Activated naive CD4-positive, alpha-beta T cell treated with anti-CD3 and anti-CD28 coated beads for 36 hours (primary cell): ENCODE measurements around the gene SLC25A5. TPM values are rescaled to one million over a fixed set of nuclear protein-coding genes. Genes with fewer than 3 reads are reported as not detected.
A peak's percentile ranks its signal among the peaks of the same experiment; 100 is the strongest.

ENCODE experiments used
- CTCF ChIA-PET: fragments of 350-600 bp; sonication (Branson Sonifier 250); formaldehyde crosslinking; loops from one replicate; lab custom pipeline; 2021; ENCODE audit warnings: antibody characterized with exemption; lab: Charles Lee
- DNase-seq: peaks from one replicate; pipeline ENCODE4 v3.0.0-alpha.2; 2020
- H3K27ac Mint-ChIP-seq: one replicate; pipeline ENCODE4 v1.8.0; 2021; ENCODE audit warnings: mild to moderate bottlenecking, mixed read lengths
- H3K27me3 Mint-ChIP-seq: one replicate; pipeline ENCODE4 v1.8.0; 2021; ENCODE audit warnings: low read depth, mixed read lengths
- H3K36me3 Mint-ChIP-seq: one replicate; pipeline ENCODE4 v1.8.0; 2021; ENCODE audit warnings: low read depth, mixed read lengths
- H3K4me1 Mint-ChIP-seq: one replicate; pipeline ENCODE4 v1.8.0; 2021; ENCODE audit warnings: low read depth, mixed read lengths
- H3K4me3 Mint-ChIP-seq: one replicate; pipeline ENCODE4 v1.8.0; 2021; ENCODE audit warnings: mild to moderate bottlenecking, moderate library complexity, mixed read lengths
- H3K9me3 Mint-ChIP-seq: one replicate; pipeline ENCODE4 v1.8.0; 2021; ENCODE audit warnings: mixed read lengths
- intact Hi-C: fragments of 100-400 bp; cut with micrococcal nuclease; formaldehyde crosslinking; loops from one replicate; pipeline ENCODE4 v1.15.1; 2023
- total RNA-seq, 2 experiments: library from RNA; stranded (reverse); gene quantifications; one replicate each; pipeline ENCODE4 v1.2.3, GENCODE V29; 2021

The SLC25A5 gene
- total RNA-seq, 2 experiments from 2014 or later, result 846 to 855 TPM

DNA sequence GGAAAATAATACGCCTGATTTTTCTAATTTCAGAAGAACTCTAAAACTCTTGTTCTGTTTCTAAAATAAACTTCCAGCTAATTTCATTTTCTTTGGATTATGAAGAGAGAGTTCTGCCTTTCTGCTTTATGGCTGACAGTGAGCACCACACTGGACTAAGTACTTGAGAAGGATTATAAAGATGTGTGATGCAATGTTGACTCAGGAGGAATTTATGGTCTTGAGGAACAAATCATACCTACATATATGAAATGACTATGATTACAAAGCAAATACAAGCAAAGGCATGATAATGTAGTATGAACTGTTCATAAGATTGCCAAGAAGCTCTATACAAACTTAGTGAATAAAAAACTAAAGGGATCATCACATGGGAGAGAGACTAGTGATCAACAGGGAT lies 13.0 kb upstream of the SLC25A5 start:
- no peaks in the 10 kb centered on the region for H3K9me3 Mint-ChIP-seq
- H3K27ac Mint-ChIP-seq, result no peak overlapping the region
- H3K4me3 Mint-ChIP-seq, result no peak overlapping the region
- intact Hi-C loops, result no loop called here
- CTCF ChIA-PET, result no interaction called here
- H3K27me3 Mint-ChIP-seq, result no peaks in the 10 kb centered on the region
- DNase-seq, result no peak
- H3K36me3 Mint-ChIP-seq, result peaks cover 1% of the 10 kb centered on the region
- no peaks in the 10 kb centered on the region for H3K4me1 Mint-ChIP-seq

DNA sequence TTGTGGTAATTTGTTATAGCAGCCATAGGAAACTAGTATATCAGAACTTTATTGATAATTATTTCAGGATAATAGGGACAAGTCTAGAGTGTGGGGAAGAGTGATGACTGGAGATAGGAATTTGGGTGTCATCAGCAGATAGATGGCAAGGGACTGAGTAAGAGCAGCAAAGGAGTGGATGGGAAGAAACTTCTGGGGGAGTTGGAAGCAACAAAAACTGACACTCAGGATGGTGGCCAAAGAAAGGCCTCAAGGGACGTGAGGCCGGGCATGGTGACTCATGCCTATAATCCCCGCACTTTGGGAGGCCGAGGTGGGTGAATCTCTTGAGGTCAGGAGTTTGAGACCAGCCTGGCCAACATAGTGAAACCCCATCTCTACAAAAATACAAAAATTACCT lies 9.1 kb upstream of the SLC25A5 start:
- Mint-ChIP-seq H3K4me1 (no peaks in the 10 kb centered on the region), H3K27ac (no peak overlapping the region), H3K27me3 (no peaks in the 10 kb centered on the region), H3K36me3 (peaks cover 1% of the 10 kb centered on the region), H3K4me3 (no peak overlapping the region), H3K9me3 (no peaks in the 10 kb centered on the region)
- CTCF ChIA-PET, result no interaction called here
- no peak for DNase-seq
- intact Hi-C loops, result no loop called here

DNA sequence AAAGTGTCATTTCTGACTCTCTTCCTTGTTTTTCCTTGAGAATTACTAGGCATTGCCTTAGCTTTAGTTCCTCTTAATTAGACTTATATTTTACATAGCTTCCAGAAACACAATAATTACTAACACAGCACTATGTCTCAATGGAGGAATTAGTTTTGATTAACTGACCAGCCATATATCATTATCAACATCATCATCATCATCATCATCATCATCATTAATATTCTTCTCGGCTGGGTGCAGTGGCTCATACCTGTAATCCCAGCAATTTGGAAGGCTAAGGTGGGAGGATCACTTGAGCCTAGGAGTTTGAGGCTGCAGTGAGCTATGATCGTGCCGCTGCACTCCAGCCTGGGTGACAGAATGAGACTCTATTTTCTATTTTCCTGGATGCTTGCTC lies 2.7 kb upstream of the SLC25A5 start:
- Mint-ChIP-seq H3K27me3 (no peaks in the 10 kb centered on the region), H3K36me3 (peaks cover 15% of the 10 kb centered on the region), H3K9me3 (no peaks in the 10 kb centered on the region), H3K27ac (no peak overlapping the region), H3K4me1 (peaks cover 13% of the 10 kb centered on the region), H3K4me3 (no peak overlapping the region)
- intact Hi-C loops, result loop anchor here (5.0 kb wide), 2 partner anchors 227 to 407 kb away; partner anchors contain the start of genes NDUFA1, RNF113A and SEPTIN6
- no peak for DNase-seq
- CTCF ChIA-PET, result interaction anchor here (0.6 kb wide), 1 partner anchor 12 kb away, joined by 4 read pairs; no protein-coding TSS in a partner anchor

DNA sequence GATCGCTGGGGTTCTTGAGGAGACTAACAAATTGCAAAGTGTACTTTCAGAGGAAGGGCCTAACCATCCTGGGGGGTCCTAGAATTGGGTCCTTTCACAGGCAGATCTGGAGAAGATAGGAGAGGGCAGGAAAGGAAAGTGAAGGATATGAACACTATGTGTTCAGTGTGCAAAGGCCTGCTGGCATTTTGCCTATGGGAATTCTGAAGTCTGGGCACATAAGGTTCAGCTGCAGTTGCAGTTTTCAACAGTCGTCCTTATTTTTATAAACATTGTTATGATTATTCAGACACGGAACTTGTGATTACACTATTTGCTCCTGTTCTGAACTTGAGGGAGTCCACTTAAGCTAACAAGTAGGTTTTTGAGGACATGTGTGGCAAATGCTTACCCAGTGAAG lies 1.3 kb upstream of the SLC25A5 start:
- H3K36me3 Mint-ChIP-seq, result peaks cover 22% of the 10 kb centered on the region
- no peaks in the 10 kb centered on the region for H3K27me3 Mint-ChIP-seq
- CTCF ChIA-PET, result no interaction called here
- DNase-seq, result no peak
- no peaks in the 10 kb centered on the region for H3K9me3 Mint-ChIP-seq
- H3K4me1 Mint-ChIP-seq, result peaks cover 15% of the 10 kb centered on the region
- no peak overlapping the region for H3K4me3 Mint-ChIP-seq
- intact Hi-C loops, result loop anchor here (5.0 kb wide), 2 partner anchors 225 to 405 kb away; partner anchors contain the start of genes NDUFA1, RNF113A and SEPTIN6
- no peak overlapping the region for H3K27ac Mint-ChIP-seq

DNA sequence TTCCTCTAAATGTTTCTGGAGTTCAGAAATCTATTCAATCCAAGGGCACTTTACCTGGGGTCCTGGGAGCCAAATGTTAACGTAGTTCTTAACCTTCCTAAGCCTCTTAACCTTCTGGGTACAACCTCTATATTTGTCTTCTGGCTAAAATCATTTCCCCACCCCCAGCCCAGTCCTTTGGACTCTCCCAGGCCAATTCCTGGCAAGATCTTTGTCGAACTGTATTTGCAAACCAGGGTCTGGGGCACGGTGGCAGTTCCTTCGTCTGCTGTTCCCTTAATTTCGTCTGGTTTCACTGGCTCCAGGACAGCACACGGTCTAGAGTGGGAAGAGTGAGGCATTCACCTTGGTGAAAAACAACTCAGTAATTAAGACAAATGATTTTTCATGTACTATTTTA lies 811 bp upstream of the SLC25A5 start:
- no peak for DNase-seq
- H3K4me3 Mint-ChIP-seq, result peak overlapping the region; percentile 83
- H3K9me3 Mint-ChIP-seq, result no peaks in the 10 kb centered on the region
- H3K27me3 Mint-ChIP-seq, result no peaks in the 10 kb centered on the region
- H3K4me1 Mint-ChIP-seq, result peaks cover 15% of the 10 kb centered on the region
- H3K36me3 Mint-ChIP-seq, result peaks cover 22% of the 10 kb centered on the region
- CTCF ChIA-PET, result no interaction called here
- no peak overlapping the region for H3K27ac Mint-ChIP-seq
- intact Hi-C loops, result loop anchor here (5.0 kb wide), 2 partner anchors 225 to 405 kb away; partner anchors contain the start of genes NDUFA1, RNF113A and SEPTIN6

DNA sequence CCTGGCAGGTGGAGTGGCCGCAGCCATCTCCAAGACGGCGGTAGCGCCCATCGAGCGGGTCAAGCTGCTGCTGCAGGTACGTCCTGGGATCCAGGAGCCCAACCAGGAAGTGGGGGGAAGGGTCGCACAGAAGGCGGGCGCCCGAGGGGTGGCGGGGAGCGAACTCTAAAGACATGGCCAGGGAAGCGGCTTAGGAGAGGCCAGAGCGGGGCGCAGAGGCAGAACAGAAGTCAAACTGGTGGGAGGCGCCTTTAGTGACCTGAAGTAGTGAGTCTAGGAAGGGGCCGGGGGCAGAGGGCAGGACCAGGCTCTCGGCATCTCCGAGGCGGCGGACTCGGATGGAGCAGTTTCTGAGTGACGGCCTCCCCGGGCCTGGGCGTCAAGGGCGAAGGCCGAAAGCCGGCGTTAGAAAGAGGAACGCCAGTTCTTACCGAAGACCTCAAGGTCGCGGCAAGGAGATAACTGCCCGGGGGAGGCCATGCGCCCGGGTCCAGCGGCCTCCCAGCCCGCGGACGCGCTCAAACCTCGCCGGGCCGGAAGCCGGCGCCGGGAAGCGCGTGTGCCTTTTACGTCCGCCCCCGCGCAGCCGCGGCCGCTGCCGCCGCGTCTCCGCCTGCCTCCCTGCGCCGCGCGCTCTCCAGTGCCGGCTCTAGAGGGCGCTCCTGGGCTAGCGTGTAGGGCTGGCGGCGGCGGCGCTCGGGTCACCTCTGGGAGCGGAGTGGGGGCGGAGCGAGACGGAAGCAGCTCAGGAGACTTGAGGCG lies 488 bp downstream of the SLC25A5 start:
- H3K4me1 Mint-ChIP-seq, result peaks cover 15% of the 10 kb centered on the region

DNA sequence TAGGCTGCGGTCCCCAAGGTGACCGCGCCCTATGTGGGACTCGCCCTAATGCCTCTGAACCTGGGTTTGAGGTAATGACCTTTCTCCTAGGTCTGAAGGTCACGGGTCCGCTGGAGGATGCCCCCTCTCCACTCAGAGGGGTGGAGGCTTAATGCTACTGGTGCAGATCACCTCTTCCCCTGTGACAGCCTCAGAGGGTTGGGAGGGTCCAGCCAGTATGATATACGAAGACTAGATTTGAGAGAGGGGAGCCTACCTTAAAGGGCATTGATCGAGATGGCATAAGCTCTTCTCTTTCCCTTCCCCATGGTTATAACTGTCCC lies 1.0 kb downstream of the SLC25A5 start:
- no peaks in the 10 kb centered on the region for H3K27me3 Mint-ChIP-seq
- peaks cover 22% of the 10 kb centered on the region for H3K36me3 Mint-ChIP-seq
- CTCF ChIA-PET, result interaction anchor here (1.0 to 3.6 kb wide), 3 partner anchors 10 to 43 kb away, joined by 3 to 25 read pairs (median 5); no protein-coding TSS in a partner anchor
- DNase-seq, result no peak
- H3K4me1 Mint-ChIP-seq, result peaks cover 15% of the 10 kb centered on the region
- H3K4me3 Mint-ChIP-seq, result peak overlapping the region; percentile 83
- intact Hi-C loops, result loop anchor here (1.0 to 5.0 kb wide), 11 partner anchors 13 to 474 kb away; partner anchors contain the start of genes NDUFA1, NKAP, NKRF and RNF113A
- H3K27ac Mint-ChIP-seq, result peak overlapping the region; percentile 84
- H3K9me3 Mint-ChIP-seq, result no peaks in the 10 kb centered on the region

More for the DNA sequence above, 488 bp downstream of the SLC25A5 start:
- peak; percentile 92 for DNase-seq
- CTCF ChIA-PET, result interaction anchor here (1.0 to 3.6 kb wide), 3 partner anchors 10 to 43 kb away, joined by 3 to 25 read pairs (median 5); no protein-coding TSS in a partner anchor
- H3K27ac Mint-ChIP-seq, result peak overlapping the region; percentile 92
- H3K27me3 Mint-ChIP-seq, result no peaks in the 10 kb centered on the region
- peak overlapping the region; percentile 83 for H3K4me3 Mint-ChIP-seq
- no peaks in the 10 kb centered on the region for H3K9me3 Mint-ChIP-seq
- intact Hi-C loops, result loop anchor here (1.0 to 5.0 kb wide), 15 partner anchors 14 to 474 kb away; partner anchors contain the start of genes NDUFA1, NKAP, NKRF and PGRMC1
- H3K36me3 Mint-ChIP-seq, result peaks cover 22% of the 10 kb centered on the region

DNA sequence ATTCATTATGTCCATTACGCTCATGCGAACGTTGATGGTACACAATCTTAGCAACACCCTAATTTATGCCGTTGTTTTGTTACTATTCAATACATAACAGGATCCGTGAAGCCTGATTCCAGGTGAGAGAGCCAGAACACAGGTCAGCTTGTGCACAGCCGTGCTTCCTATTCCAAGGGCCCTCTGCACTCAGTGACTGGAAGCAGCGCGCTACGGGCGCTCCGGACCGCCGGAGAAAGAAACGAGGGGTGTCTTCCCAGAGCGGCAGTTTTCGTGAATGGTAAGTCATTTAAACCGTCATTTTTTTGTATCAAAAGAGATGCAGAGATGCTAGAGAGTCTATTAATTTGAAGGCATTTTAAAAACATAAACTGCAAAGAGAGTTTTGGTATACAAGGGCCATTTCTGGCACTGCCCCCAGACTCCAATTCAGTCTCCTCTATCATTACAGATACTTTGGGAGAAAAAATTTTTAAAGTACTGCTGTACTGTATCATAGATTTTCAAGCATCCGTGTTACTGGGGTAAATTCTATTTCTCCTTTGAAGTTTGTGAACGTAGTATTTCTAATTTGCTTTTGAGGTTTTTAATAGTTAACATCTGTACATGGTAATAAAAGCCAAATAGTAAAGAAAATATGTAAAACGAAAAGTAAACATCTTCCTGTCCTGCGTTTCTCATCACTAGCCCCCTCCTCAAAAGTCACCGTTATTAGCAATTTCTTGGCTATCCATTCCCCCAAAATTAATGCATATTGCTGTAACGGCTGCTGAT lies 6.6 kb downstream of the SLC25A5 start:
- Mint-ChIP-seq H3K4me3 (no peak overlapping the region), H3K27ac (no peak overlapping the region), H3K36me3 (peaks cover 14% of the 10 kb centered on the region), H3K9me3 (no peaks in the 10 kb centered on the region), H3K27me3 (no peaks in the 10 kb centered on the region), H3K4me1 (peaks cover 8% of the 10 kb centered on the region)
- intact Hi-C loops, result no loop called here
- no peak for DNase-seq
- CTCF ChIA-PET, result interaction anchor here (0.6 to 2.3 kb wide), 3 partner anchors 7 to 38 kb away, joined by 3 to 11 read pairs (median 3); no protein-coding TSS in a partner anchor

DNA sequence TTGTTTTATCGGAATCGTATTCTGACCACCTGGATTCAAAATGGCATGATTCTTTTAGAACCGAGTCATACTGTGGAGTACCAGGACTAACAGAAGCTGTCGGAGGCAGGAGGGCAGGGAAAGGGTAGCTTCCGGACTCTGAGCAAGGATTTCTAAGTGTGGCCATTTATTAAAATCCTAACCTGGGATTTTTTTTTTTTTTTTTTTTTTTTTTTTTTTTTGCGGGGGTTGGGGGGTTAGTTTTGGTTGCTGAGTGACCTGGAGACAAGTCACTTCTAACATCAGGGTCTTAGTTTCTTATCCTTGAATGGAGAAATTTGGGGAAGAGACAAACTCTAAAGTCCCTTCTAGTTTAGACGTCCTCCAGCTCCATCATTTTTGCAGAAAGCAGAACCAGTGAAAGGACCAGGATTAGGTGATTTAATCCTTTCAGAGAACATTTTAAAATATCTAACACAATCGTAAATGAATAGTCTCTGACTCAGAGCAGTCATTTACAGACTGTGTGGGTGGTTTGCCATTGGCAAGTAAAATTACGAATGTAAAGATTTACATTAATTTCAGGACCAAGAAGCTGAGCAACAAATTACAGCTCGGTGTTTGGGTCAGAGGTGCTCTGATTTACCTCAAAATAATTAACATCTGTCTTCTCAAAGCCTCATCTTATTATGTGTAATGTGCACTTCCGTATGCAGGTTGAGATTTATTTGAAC lies 7.3 kb downstream of the SLC25A5 start:
- no peak for DNase-seq
- Mint-ChIP-seq H3K9me3 (no peaks in the 10 kb centered on the region), H3K27ac (no peak overlapping the region), H3K36me3 (peaks cover 7% of the 10 kb centered on the region), H3K27me3 (no peaks in the 10 kb centered on the region), H3K4me1 (peaks cover 2% of the 10 kb centered on the region), H3K4me3 (no peak overlapping the region)
- intact Hi-C loops, result no loop called here
- CTCF ChIA-PET, result interaction anchor here (0.6 kb wide), 1 partner anchor 37 kb away, joined by 3 read pairs; no protein-coding TSS in a partner anchor

DNA sequence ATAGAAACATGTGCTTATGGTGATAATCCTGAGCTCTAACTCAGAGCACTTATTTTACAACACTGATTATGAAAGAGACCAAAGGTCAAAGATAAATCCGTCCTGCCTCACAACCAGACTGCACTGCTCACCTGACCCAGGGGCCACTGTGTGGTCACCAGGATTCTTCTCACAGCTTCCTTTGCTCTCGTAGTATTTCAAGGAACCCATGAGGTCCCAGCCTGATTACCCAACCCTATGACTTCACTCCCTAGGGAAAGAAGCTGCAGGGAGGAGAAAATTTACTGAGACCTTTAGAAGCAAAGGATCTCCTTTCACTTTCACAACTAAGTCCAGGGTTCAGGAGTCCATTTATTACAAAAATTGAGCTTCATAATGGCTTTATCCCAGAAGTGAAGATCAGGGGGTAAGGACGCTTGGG lies 9.6 kb downstream of the SLC25A5 start:
- Mint-ChIP-seq H3K27ac (no peak overlapping the region), H3K4me1 (peaks cover 9% of the 10 kb centered on the region), H3K9me3 (no peaks in the 10 kb centered on the region), H3K27me3 (no peaks in the 10 kb centered on the region), H3K4me3 (no peak overlapping the region), H3K36me3 (no peaks in the 10 kb centered on the region)
- CTCF ChIA-PET, result interaction anchor here (0.7 to 1.1 kb wide), 2 partner anchors 9 to 12 kb away, joined by 3 to 4 read pairs; no protein-coding TSS in a partner anchor
- intact Hi-C loops, result no loop called here
- DNase-seq, result no peak

DNA sequence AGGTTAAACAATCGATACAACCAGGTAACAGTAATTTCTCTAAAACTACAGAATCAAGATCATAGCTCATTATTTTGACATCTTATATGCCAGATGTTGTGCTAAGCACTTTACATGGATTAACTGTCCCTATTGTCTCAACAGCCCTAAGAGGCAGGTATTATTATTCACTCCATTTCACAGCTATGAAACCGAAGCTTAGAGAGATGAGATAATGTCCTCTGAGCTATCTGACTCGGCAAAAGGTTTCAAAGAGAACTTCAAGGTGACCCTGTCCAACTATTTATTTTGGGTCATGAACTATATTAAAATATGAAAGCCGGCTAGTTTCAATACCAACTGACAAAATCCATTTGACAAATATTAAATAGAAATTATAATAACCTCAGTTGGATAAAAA lies 10.3 kb downstream of the SLC25A5 start:
- Mint-ChIP-seq H3K9me3 (no peaks in the 10 kb centered on the region), H3K4me1 (peaks cover 11% of the 10 kb centered on the region), H3K4me3 (no peak overlapping the region), H3K27ac (no peak overlapping the region), H3K36me3 (no peaks in the 10 kb centered on the region), H3K27me3 (no peaks in the 10 kb centered on the region)
- CTCF ChIA-PET, result interaction anchor here (0.6 to 1.3 kb wide), 2 partner anchors 9 to 444 kb away, joined by 4 to 5 read pairs; no protein-coding TSS in a partner anchor
- no peak for DNase-seq
- intact Hi-C loops, result no loop called here
